Uterus (tissue), 2 donors: Measurements from ENCODE around the gene TOP3B.

Experiments used
- CTCF ChIP-seq, 4 experiments: fragments of 200-600 bp in 2 of 4; fragments of 450-650 bp in 2 of 4; sonication (generic) in 2 of 4; IDR thresholded peaks; one replicate each; pipeline ENCODE4 v1.5.1; 2016 to 2019; ENCODE audit warnings: antibody characterized with exemption in 4 of 4, mild to moderate bottlenecking in 2 of 4, moderate library complexity in 1 of 4
- POLR2A ChIP-seq, 2 donors: fragments of 450-650 bp; IDR thresholded peaks; one replicate each; pipeline ENCODE4 v1.6.1; 2016; ENCODE audit warnings: antibody characterized with exemption in 2 of 2, mild to moderate bottlenecking in 1 of 2, moderate library complexity in 1 of 2

- TF ChIP-seq CTCF (IDR thresholded peaks at IDR 0.05) (no peak), POLR2A (IDR thresholded peaks at IDR 0.05) (no peak)
Measured at GRCh38 chr22:21915624-21916308, 66.8 kb downstream of the TOP3B start.
